Measurements from ENCODE around the gene ESYT2.
A peak's percentile ranks its signal among the peaks of the same experiment; 100 is the strongest.
"Not testable (repeated sequence)": the region's sequence is repeated elsewhere in the genome, so short reads cannot be mapped to it uniquely, and the experiment has no call there.

ESYT2 gene

GRCh38 chr7:158854681-158855081 lies 25.4 kb upstream of the ESYT2 start:
- no peak for DNase-seq

GRCh38 chr7:158850545-158851102 lies 21.3 kb upstream of the ESYT2 start:
- DNase-seq: no peak

GRCh38 chr7:158849768-158850544 lies 20.6 kb upstream of the ESYT2 start:
- no peak for DNase-seq

GRCh38 chr7:158849442-158849767 lies 20.1 kb upstream of the ESYT2 start:
- DNase-seq: no peak

GRCh38 chr7:158847451-158847866 lies 18.1 kb upstream of the ESYT2 start:
- DNase-seq: no peak

GRCh38 chr7:158846304-158846703 lies 17.0 kb upstream of the ESYT2 start:
- no peak for DNase-seq

- DNase-seq: no peak
Observed at GRCh38 chr7:158843771-158844170, 14.5 kb upstream of the ESYT2 start.

GRCh38 chr7:158842486-158842885 lies 13.2 kb upstream of the ESYT2 start:
- DNase-seq: no peak

GRCh38 chr7:158840604-158841003 lies 11.3 kb upstream of the ESYT2 start:
- no peak for DNase-seq

- DNase-seq: not testable (repeated sequence)
Observed at GRCh38 chr7:158839177-158839576, 9.9 kb upstream of the ESYT2 start.

GRCh38 chr7:158837790-158838637 lies 8.7 kb upstream of the ESYT2 start:
- no peak for DNase-seq

GRCh38 chr7:158836692-158837091 lies 7.4 kb upstream of the ESYT2 start:
- DNase-seq: no peak

- no peak for DNase-seq
Observed at GRCh38 chr7:158834878-158835784, 5.8 kb upstream of the ESYT2 start.

- no peak for DNase-seq
Observed at GRCh38 chr7:158832994-158833393, 3.7 kb upstream of the ESYT2 start.

GRCh38 chr7:158831738-158832091 lies 2.4 kb upstream of the ESYT2 start:
- no peak for DNase-seq

- no peak for DNase-seq
Observed at GRCh38 chr7:158830211-158830723, 958 bp upstream of the ESYT2 start.

GRCh38 chr7:158829021-158829341 lies 328 bp downstream of the ESYT2 start:
- DNase-seq: peak; percentile 67

GRCh38 chr7:158828133-158829020 lies 932 bp downstream of the ESYT2 start:
- DNase-seq: no peak

GRCh38 chr7:158827411-158828132 lies 1.7 kb downstream of the ESYT2 start:
- DNase-seq: no peak

GRCh38 chr7:158825628-158826289 lies 3.5 kb downstream of the ESYT2 start:
- no peak for DNase-seq

- DNase-seq: peak; percentile 67
Observed at GRCh38 chr7:158824028-158824427, 5.3 kb downstream of the ESYT2 start.
